NK-92 (cell line): ENCODE results near the gene ASB16.
"Not testable (repeated sequence)": the region's sequence is repeated elsewhere in the genome, so short reads cannot be mapped to it uniquely, and the experiment has no call there.

Source experiments
- DNase-seq: peaks from one replicate; lab custom pipeline; 2025; ENCODE audit not compliant: unreplicated experiment; lab: John Stamatoyannopoulos, UW

ASB16 gene, protein sequence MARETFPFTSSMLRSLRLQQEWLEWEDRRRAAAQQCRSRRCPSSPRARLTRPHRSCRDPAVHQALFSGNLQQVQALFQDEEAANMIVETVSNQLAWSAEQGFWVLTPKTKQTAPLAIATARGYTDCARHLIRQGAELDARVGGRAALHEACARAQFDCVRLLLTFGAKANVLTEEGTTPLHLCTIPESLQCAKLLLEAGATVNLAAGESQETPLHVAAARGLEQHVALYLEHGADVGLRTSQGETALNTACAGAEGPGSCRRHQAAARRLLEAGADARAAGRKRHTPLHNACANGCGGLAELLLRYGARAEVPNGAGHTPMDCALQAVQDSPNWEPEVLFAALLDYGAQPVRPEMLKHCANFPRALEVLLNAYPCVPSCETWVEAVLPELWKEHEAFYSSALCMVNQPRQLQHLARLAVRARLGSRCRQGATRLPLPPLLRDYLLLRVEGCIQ

DNA sequence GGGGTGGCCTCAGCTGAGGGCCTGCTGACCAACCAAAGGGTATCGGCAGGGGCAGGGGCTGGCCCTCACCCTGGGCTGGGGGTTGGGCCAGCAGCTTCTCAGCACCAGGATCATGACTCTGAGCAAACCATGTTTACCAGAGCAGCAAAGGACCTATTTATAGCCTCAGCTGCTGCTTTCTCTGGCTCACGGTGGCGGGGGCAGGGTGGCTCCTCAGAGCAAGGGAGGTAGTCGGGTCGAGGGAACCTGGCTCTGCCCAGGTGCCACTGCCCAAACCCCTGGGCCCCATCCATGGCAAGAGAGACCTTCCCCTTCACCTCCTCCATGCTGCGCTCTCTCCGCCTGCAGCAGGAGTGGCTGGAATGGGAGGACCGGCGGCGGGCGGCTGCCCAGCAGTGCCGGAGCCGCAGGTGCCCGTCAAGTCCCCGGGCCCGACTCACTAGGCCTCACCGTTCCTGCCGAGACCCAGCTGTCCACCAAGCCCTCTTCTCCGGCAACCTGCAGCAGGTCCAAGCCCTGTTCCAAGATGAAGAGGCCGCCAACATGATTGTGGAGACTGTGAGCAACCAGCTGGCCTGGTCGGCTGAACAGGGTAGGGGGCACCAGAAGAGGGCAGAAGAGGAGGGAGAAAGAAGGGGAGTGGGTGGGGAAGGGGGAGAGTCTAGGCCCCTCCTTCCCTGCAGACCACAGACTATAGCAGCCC, at the start of gene ASB16:
ASB16 (plus strand) TSS at position 206 of the 703 bp plus-strand sequence; CDS start at position 292, 86 bp downstream.
- DNase-seq, result no peak

DNA sequence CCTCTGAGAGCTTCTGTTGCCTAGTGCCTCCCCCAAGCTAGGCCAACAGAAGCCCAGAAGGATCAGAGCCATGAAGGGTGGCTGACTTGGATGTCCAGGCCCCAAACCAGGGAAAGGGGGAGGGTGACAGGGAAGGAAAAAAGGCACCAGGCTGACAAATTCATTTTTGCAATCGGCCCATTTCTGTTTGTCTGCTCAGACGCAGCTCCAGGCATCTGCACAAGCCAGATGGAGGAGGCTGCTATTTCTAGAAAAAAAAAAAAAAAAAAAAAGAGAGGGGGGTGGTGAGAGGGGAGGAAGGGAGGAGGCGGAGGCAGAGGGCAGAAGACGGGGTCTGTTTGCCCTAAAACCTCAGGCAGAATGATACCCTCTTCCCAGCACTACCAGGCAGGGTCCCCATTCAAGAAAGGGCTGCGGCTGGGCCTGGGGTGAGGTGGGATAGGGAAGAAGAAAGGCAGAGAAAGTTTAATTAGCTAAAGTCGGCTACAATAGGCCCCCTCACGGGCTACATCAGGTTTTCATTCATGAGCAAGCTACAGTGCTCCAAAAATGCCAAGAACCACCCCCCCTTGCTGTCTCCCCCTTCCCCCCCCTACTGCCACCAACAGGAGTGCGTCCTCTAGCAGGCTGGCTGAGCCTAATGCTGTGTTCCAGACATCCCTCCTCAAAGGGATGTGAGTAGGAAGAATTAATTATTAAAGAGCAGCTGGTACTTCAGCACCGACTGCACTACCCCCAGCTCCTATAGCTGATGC, 49.5 kb upstream of the ASB16 start:
- DNase-seq, result no peak

- DNase-seq, result no peak
Observed at GRCh38 chr17:44121997-44122815, 48.3 kb upstream of the ASB16 start.

GRCh38 chr17:44122816-44123355, 47.6 kb upstream of the ASB16 start:
- DNase-seq, result no peak

- DNase-seq, result peak; percentile 73
Observed at GRCh38 chr17:44123356-44124117, 47.0 kb upstream of the ASB16 start, which contains the start of gene HDAC5. HDAC5 (minus strand) TSS chr17:44123641; CDS start chr17:44117515, 6,126 bp downstream.

DNA sequence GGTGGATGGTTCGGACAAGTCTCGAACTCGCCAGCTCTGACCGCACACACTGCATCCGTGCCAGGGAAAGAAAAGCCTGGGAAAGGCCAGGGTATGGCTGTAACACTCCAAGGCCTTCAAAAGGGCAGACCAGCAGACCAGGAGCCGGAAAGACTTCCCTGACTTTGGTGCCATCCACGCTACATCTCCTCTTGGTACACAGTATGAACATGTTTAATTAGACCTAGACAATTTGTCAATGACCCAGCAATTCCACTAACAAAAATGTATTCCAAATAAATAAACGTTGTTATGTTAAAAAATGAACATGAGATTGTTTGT, 46.4 kb upstream of the ASB16 start:
- no peak for DNase-seq

DNA sequence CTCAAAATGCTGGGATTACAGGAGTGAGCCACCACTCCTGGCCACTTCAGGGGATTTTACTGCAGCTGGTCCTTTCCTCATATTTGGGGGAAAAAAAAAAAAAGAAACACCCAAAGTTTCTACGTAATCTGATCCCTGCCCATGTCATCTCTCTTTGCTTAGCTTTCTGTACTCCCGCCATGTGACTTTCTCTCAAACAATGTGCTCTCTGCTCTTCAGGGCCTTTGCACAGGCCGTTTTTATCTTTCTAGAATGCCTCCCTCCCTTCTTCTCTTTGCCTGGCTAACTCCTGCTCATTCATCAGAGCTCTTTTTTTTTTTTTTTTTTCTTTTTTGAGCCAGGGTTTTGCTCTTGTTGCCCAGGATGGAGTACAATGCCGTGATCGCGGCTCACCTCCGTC, 42.1 kb upstream of the ASB16 start:
- no peak for DNase-seq

- no peak for DNase-seq
Observed at GRCh38 chr17:44130693-44131349, 39.7 kb upstream of the ASB16 start.

- not testable (repeated sequence) for DNase-seq
Observed at GRCh38 chr17:44131372-44131771, 39.1 kb upstream of the ASB16 start.

- no peak for DNase-seq
Observed at GRCh38 chr17:44132275-44132821, 38.2 kb upstream of the ASB16 start.

GRCh38 chr17:44133918-44134476, 36.5 kb upstream of the ASB16 start:
- no peak for DNase-seq

DNA sequence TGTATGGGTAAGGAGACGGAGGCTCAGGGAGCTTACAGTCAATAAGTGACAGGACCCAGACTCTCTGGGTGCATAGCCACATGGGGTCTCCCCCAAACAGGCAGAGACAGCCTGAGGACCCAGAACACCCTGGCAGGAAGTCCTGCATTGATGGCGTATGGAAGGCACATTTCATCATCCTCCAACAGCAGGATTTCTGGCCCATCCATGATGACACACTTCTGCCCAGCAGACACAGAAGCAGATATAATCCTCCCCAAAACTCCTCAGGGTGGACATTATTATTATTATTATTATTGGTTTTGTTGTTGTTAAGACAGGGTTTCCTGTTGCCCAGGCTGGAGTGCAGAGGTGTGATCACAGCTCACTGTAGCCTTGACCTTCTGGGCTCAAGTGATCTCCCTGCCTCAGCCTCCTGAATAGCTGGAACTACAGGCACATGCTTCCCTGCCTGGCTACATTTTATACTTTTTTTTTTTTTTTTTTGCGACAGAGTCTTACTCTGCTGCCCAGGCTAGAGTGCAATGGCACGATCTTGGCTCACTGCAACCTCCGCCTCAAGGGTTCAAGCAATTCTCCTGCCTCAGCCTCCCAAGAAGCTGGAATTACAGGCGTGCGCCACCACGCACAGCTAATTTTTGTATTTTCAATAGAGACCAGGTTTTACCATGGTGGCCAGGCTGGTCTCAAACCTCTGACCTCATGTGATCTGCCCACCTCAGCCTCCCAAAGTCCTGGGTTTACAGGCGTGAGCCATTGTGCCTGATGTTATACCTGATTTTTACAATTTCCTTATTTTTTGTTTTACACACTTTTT, 35.5 kb upstream of the ASB16 start:
- DNase-seq, result no peak

DNA sequence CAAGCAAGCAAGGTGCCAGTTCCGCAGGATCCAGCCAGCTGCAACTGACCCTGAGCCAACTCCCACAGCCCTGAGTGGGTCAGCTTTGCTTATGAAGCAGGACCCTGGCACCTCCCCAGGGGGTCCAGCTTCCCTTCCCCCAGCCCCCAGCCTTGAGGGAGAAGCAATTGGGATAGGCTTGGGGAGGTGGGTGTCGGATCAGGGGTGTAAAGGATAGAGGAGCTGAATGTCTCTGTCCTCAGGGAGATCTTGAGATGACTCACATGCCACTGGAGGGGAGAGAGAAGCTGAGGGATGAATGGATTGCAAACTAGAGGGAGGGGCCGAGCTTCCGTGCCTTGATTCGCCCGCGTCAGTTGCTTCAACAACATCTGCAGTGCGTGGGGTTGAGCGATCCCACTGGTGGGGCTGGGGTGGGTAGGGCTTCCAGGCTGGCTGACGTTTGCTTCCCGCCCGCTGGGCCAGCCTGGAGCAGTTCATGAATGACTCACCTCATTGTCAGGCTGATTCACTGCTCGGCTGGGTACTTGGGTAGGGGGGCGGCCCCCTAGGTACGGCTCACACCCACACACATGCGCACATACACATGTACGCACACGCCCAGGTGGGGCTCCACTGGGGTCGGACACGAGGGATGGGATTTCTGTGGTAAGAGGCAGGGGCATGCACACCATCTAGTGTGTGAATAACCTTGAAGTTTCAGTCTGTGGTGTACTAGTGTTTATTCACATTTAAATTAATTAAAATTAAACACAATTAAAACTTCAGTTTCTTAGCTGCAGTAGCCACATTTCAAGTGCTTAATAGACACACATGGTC, 32.4 kb upstream of the ASB16 start:
- DNase-seq, result no peak

DNA sequence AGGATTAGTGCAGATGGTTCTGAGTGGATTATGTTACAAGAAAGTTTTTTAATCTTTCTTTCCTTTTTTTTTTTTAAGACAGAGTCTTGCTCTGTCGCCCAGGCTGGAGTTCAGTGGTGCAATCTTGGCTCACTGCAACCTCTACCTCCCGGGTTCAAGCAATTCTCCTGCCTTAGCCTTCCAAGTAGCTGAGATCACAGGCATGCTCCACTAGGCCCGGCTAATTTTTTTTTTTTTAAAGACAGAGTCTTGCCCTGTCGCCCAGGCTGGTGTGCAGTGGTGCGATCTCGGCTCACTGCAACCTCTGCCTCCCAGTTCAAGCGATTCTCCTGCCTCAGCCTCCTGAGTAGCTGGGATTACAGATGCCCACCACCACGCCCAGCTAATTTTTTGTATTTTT, 26.6 kb upstream of the ASB16 start:
- not testable (repeated sequence) for DNase-seq

DNA sequence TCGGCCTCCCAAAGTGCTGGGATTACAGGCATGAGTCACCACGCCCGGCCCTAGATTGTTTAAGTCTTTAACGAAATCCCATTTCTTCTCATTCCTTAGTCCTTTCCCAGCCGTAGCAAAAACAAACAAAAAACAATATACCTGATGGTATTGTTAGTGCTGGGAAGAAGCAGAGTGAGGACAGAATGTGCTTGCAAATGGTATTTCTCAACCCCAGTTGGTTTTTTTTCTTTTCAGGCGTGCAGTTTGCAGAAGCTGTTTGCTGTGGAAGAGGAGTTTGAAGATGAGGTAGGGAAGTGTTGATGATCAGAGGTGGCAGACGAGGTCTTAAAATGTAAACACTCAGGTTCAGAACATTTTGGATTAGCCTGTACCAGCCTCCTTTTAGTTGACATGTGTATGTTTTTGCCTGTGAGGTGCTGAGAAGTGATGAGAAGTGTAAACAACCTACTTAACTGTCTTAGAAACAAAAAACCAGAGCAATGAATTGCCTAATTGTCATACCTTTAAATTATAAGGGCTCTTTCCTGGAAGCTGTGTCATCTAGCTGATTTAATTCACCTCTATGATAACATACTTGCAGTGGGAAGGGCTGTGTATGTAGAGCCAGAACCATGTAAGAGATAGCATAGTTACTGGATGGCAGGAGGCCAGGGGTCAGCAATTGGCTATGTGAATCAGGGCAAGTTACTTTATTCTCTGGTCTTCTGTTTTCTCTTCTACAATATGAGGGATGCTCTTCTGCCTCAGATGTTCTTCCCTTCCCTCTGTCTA, 25.4 kb upstream of the ASB16 start:
- no peak for DNase-seq
